GM18519 (cell line): ENCODE data around the gene ANKRD55.
A peak's percentile ranks its signal among the peaks of the same experiment; 100 is the strongest.
"Not testable (repeated sequence)": the region's sequence is repeated elsewhere in the genome, so short reads cannot be mapped to it uniquely, and the experiment has no call there.

Source experiments
- ATAC-seq: cut with Tn5 transposase; IDR thresholded peaks from one replicate; pipeline ENCODE4 v1.9.1; 2021; ENCODE audit warnings: mild to moderate bottlenecking, moderate library complexity; ENCODE audit not compliant: unreplicated experiment, low FRiP score

The ANKRD55 gene

DNA sequence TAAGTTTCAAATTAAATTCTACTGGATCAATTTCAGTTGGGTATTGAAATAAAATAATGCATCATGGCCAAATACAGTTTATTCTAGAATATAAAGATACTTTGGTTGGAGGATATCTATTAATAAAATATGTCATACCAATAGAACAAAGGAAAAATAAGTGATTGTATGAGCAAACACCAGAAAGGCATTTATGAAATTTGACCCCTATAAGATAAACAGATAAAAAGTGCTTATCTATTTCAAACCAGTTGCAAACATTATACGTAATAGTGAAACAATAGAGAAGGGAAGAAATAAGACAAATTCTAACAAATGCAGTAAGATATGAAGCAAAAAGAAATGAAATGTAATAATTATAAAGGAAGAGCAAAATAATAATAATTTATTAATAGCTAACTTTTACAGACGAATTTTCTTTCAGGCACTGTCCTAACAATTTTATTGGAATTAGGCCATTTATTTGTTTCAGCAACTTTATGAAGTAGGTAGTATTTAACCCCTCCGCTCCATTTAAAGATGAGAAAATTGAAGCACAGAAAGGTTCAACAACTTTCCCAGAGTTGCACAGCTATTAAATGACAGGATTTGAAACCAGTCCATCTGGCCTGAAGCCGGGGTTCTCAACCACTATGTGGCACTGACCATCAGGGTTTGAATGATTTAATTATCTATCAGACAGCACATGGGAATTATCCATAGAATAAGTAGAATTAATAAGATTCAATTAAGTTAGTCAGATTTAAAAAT is 20.8 kb downstream of the ANKRD55 start:
- no peak for ATAC-seq

DNA sequence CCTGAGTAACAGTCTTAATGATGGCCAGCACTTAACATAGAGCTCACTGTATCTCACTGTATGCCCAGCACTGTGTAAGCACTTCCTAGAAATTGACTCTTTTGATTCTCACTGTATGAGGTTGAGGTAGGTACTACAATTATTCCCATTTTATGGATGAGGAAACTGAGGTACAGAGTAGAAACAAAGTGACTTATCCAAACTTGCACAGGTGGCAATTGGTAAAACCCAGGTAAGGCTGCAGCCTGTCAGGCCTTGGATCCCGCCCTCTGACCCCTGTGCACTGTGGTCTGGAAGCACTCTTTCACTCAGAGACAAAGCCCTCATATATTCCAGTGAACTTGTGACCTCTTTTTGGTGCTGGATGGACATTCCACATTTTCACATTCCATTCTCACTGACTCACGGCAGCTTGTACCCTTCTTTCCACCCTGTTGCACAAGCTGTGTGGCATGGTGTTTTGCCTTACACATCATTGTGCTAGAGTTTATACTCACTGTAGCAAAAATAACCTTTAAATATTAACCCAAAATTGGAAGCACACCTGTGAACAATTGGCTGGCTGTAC is 21.7 kb downstream of the ANKRD55 start:
- no peak for ATAC-seq

DNA sequence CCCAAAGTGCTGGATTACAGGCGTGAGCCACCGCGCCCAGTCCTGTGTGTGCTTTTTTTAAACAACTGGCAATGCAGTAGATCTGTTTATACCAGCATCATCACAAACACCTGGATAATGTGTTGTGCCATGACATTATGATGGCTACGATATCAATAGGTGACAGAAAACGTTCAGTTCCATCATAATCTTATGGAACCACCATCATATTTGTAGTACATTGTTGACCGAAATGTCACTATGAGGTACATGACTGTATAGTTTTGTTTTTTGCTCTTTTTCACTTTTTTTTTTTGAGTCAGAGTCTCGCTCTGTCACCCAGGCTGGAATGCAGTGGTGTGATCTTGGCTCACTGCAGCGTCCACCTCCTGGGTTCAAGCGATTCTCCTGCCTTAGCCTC is 24.4 kb downstream of the ANKRD55 start:
- no peak for ATAC-seq

GRCh38 chr5:56207537-56207936 is 25.6 kb downstream of the ANKRD55 start:
- no peak for ATAC-seq

DNA sequence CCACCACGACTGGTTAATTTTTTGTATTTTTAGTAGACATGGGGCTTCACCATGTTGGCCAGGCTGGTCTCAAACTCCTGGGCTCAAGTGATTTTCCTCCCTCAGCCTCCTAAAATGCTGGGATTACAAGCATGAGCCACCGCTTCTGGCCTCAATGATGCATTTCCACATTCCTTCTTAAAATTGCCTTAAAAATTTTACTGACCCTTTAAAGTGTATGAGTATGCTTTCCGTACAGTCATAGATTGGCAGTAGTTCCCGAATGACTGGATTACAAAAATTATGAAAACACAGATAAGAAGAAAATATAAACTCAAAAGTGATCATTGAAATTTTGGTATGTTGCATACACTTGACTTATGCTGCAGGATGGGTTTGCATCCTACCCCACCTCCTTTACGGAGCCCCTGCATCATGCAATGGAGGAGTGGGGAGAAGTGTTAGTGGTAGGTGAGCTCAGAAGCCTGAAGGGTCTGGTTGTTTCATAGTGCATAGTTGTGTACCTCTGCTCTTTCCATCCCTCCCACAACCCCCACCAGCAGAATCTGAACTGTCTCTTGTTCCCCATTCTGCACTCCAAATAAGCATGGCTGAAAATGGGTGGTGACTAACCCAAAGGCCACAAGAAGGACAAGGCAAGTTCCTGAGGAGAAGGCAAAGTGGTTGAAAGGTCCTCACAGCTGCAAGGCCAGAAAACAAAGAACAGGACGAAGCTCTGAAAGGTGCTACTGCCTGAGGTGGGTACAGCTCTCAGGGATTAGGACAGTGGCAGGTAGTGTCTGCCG is 26.8 kb downstream of the ANKRD55 start:
- no peak for ATAC-seq

- ATAC-seq, result not testable (repeated sequence)
Observed at GRCh38 chr5:56203936-56204335, 29.2 kb downstream of the ANKRD55 start.

- ATAC-seq, result no peak
Observed at GRCh38 chr5:56202483-56202882, 30.6 kb downstream of the ANKRD55 start.

GRCh38 chr5:56201762-56202261 is 31.3 kb downstream of the ANKRD55 start:
- ATAC-seq, result not testable (repeated sequence)

- peak; percentile 67 for ATAC-seq
Observed at GRCh38 chr5:56200971-56201666, 32.0 kb downstream of the ANKRD55 start.

DNA sequence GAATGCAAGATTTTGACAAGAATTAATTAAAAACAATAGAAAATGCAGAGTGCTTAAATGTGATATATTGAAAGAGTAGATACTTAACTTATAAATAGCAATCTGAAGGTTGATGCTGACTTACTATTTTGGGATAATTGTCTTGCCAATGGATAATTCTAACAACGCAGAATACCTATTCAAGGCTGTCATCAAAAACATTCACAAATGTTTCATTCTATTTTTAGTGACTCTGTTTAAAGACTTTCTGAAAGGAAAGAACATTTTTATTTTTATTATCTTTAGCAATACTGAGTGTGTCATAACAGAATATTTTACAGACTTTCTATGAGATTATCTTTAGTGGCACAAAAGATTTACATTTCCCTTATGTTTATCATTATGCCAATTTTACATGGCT is 38.1 kb downstream of the ANKRD55 start:
- no peak for ATAC-seq

- no peak for ATAC-seq
Observed at GRCh38 chr5:56192246-56192645, 40.9 kb downstream of the ANKRD55 start.

DNA sequence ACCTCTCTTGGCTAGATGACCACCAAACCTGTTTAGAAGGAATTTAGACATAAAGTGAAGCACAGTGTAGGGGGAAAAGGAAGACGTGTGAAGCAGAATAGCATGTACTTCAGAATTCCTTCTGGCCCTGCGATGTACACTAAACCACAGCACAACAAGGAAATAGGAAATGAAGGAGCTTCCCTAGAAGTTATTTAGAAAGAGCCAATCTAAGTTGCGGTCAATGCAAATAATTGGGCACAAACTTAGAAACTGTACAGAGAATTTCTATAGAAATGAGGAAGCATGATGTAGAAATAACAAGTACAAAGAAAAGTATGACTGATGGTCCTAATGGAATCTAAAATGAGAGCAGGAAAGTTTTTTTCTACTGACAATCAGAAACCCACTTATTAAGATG is 41.5 kb downstream of the ANKRD55 start:
- ATAC-seq, result no peak

DNA sequence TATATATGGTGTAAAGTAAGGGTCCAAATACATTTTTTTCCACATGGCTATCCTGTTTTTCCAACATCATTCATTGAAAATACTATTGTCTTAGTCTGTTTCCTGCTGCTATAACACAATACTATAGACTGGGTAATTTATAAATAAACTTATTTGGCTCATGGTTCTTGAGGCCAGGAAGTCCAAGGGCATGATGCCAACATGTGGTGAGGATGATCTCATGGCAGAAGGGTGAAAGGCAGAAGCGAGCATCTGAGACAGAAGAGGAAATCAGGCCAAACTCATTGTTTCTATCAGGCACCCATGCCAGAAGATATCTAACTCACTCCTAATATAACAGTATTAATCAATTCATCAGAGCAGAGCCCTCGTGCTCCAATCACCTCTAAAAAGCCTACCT is 42.6 kb downstream of the ANKRD55 start:
- no peak for ATAC-seq

DNA sequence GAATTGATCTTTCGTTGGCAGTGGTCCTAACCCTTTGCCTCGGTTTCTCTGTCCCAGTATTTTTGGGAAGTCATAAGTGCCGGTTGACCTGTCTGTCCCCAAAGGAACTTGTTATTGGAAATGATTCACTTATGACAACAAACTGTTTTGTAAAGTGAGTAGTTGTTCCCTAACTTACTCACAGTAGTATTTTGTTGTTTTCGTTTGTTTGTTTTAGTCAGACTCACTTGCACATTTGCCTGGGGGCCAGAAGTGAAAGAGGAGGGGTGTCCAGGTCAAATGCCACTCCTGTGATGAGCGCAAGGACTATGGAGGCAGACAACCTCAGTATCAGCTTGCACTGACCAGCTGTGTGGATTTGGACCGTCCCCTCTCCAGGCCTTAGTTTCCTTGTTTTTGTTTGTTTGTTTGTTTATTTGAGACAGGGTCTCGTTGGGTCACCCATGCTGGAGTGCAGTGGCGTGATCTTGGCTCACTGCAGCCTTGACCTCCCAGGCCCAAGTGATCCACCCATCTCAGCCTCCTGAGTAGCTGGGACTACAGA is 47.3 kb downstream of the ANKRD55 start:
- ATAC-seq, result no peak

GRCh38 chr5:56183506-56183905 is 49.6 kb downstream of the ANKRD55 start:
- ATAC-seq, result no peak

DNA sequence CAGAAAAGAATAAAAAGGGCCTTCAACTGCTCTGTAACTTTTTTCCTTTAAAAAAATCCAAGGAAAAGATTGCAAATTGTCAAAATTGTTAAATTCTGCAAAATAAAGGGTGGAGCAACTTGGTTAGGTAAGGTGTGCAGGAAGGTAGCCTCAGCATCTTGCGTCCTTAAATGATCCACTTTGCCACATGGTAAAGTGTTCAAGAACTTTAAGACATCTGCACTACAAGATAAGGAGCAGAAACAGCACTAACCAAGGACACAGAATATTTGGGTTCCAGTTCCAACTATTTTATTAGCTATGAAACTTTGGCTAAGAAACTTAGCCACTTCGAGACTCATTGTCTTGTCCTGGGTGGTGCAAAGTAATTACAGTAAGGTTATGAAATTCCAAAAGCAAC is 53.7 kb downstream of the ANKRD55 start:
- ATAC-seq, result no peak

- ATAC-seq, result no peak
Observed at GRCh38 chr5:56178823-56179222, 54.3 kb downstream of the ANKRD55 start.

GRCh38 chr5:56176871-56177533 is 56.1 kb downstream of the ANKRD55 start:
- ATAC-seq, result no peak

DNA sequence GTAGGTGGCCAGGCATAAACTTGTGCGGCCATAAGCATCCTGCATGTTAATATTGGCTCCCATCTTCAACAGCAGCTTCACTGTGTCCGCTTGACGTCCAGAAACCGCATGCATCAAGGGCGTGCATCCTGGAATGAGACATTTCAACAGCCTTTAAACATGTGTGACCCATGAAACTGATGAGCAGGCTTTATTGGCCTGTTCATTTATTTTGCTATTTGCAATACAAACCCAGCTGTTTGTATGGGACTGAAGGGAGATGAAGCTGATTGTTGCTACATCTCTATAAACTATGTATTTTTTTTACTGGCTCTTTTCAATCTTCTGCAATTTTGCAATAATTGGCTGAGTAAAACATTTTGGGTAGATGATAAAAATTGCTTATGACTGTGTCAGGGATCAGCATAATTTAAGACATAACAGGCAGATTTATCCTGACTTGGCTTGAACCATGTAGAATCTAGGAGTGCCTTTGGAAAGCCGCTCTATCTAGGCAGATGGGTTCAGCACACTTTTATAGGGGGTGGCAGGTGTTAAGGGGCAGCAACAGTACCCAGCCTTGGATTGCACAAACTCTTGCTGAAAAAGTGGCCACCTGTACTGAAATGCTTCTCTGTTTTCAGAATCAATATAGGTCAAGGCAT is 56.9 kb downstream of the ANKRD55 start:
- ATAC-seq, result no peak

- no peak for ATAC-seq
Observed at GRCh38 chr5:56175488-56175887, 57.6 kb downstream of the ANKRD55 start.
